Astrocyte (in vitro differentiated cells and primary cell): Measurements from ENCODE around the gene ATP1A2. TPM values are rescaled to one million over a fixed set of nuclear protein-coding genes. Genes with fewer than 3 reads are reported as not detected.

Source experiments
- DNase-seq: peaks from one replicate; pipeline ENCODE4 v3.0.0-alpha.2; 2010; ENCODE audit warnings: low read depth
- FAIRE-seq: peaks from 2 replicates; lab custom pipeline; 2011; peaks lifted over from hg19 to GRCh38; lab: Jason Lieb, UNC
- H2AFZ ChIP-seq: 2 replicates; pipeline ENCODE4 v1.6.0; 2012; ENCODE audit warnings: low read depth, low read length, inconsistent platforms
- H3K27ac ChIP-seq: 2 replicates; pipeline ENCODE4 v1.5.1; 2011; ENCODE audit warnings: low read depth, low read length, inconsistent platforms
- H3K27me3 ChIP-seq: 2 replicates; pipeline ENCODE4 v1.6.0; 2011; ENCODE audit warnings: low read length, inconsistent platforms; ENCODE audit not compliant: insufficient read depth
- H3K36me3 ChIP-seq: 2 replicates; pipeline ENCODE4 v1.5.1; 2011; ENCODE audit warnings: low read length, inconsistent platforms; ENCODE audit not compliant: insufficient read depth
- H3K4me1 ChIP-seq: 2 replicates; pipeline ENCODE4 v1.5.1; 2011; ENCODE audit warnings: low read length, inconsistent platforms; ENCODE audit not compliant: insufficient read depth
- H3K4me2 ChIP-seq: 2 replicates; pipeline ENCODE4 v1.6.0; 2012; ENCODE audit warnings: low read length, inconsistent platforms
- H3K4me3 ChIP-seq: 2 replicates; pipeline ENCODE4 v1.5.1; 2011; ENCODE audit warnings: low read depth, mild to moderate bottlenecking, low read length, inconsistent platforms; ENCODE audit not compliant: insufficient read depth
- H3K79me2 ChIP-seq: 2 replicates; pipeline ENCODE4 v1.6.0; 2012; ENCODE audit warnings: mild to moderate bottlenecking, low read length, inconsistent platforms; ENCODE audit not compliant: insufficient read depth
- H3K9ac ChIP-seq: 2 replicates; pipeline ENCODE4 v1.6.0; 2012; ENCODE audit warnings: mild to moderate bottlenecking, low read length, inconsistent platforms
- H3K9me3 ChIP-seq: 2 replicates; pipeline ENCODE4 v1.5.1; 2012; ENCODE audit warnings: low read depth, mild to moderate bottlenecking, low read length, inconsistent platforms; ENCODE audit not compliant: insufficient read depth
- H4K20me1 ChIP-seq: 2 replicates; pipeline ENCODE4 v1.6.0; 2012; ENCODE audit warnings: low read length, inconsistent platforms; ENCODE audit not compliant: insufficient read depth
- H3K27ac Mint-ChIP-seq: one replicate; pipeline ENCODE4 v1.8.0; 2021; ENCODE audit warnings: mild to moderate bottlenecking, mixed read lengths; ENCODE audit not compliant: unreplicated experiment
- H3K27me3 Mint-ChIP-seq: one replicate; pipeline ENCODE4 v1.8.0; 2021; ENCODE audit warnings: low read depth, mixed read lengths; ENCODE audit not compliant: unreplicated experiment
- H3K36me3 Mint-ChIP-seq: one replicate; pipeline ENCODE4 v1.8.0; 2021; ENCODE audit warnings: low read depth, mixed read lengths; ENCODE audit not compliant: unreplicated experiment
- H3K4me1 Mint-ChIP-seq: one replicate; pipeline ENCODE4 v1.8.0; 2021; ENCODE audit warnings: low read depth, mixed read lengths; ENCODE audit not compliant: unreplicated experiment
- H3K4me3 Mint-ChIP-seq: one replicate; pipeline ENCODE4 v1.8.0; 2021; ENCODE audit warnings: mild to moderate bottlenecking, moderate library complexity, mixed read lengths; ENCODE audit not compliant: unreplicated experiment
- H3K9me3 Mint-ChIP-seq: one replicate; pipeline ENCODE4 v1.8.0; 2021; ENCODE audit warnings: mild to moderate bottlenecking, mixed read lengths; ENCODE audit not compliant: unreplicated experiment
- CTCF ChIP-seq: IDR thresholded peaks from 2 replicates; pipeline ENCODE4 v1.5.1; 2011; ENCODE audit warnings: low read depth, mild to moderate bottlenecking, inconsistent platforms, low read length, moderate library complexity; ENCODE audit not compliant: insufficient read depth
- EZH2 ChIP-seq: IDR thresholded peaks from 2 replicates; pipeline ENCODE4 v1.6.1; 2012; ENCODE audit warnings: mild to moderate bottlenecking, low read length, inconsistent platforms; ENCODE audit not compliant: insufficient read depth
- total RNA-seq: library from RNA; stranded (reverse); gene quantifications from 2 replicates; pipeline ENCODE4 v1.2.1, GENCODE V29; 2021

ATP1A2 gene
- total RNA-seq, 1 donor from 2014 or later, result 2.5 TPM

GRCh38 chr1:160167580-160167979, 52.0 kb downstream of the ATP1A2 start:
- Histone ChIP-seq H3K4me1 (peaks cover 7% of the 10 kb centered on the region), H3K27ac (no peak overlapping the region), H4K20me1 (no peaks in the 10 kb centered on the region), H3K9ac (no peak overlapping the region), H3K36me3 (no peaks in the 10 kb centered on the region), H3K79me2 (no peaks in the 10 kb centered on the region), H2AFZ (no peak overlapping the region), H3K4me2 (no peak overlapping the region), H3K27me3 (peaks cover 2% of the 10 kb centered on the region), H3K4me3 (no peak overlapping the region), H3K9me3 (no peaks in the 10 kb centered on the region)
- no peak for TF ChIP-seq EZH2
- TF ChIP-seq CTCF, result no peak
- no peak for DNase-seq
- Mint-ChIP-seq H3K4me1 (peaks cover 33% of the 10 kb centered on the region), H3K36me3 (no peaks in the 10 kb centered on the region), H3K4me3 (no peak overlapping the region), H3K27ac (peak overlapping the region; percentile 29), H3K9me3 (no peaks in the 10 kb centered on the region), H3K27me3 (peaks cover 10% of the 10 kb centered on the region)
- FAIRE-seq, result no peak

GRCh38 chr1:160168016-160168415, 52.5 kb downstream of the ATP1A2 start:
- no peak overlapping the region for H3K4me3 Mint-ChIP-seq
- Histone ChIP-seq H3K4me3 (no peak overlapping the region), H4K20me1 (no peaks in the 10 kb centered on the region), H3K4me2 (no peak overlapping the region), H3K9ac (no peak overlapping the region), H3K27me3 (peaks cover 2% of the 10 kb centered on the region), H3K36me3 (no peaks in the 10 kb centered on the region), H3K27ac (no peak overlapping the region), H2AFZ (no peak overlapping the region), H3K79me2 (no peaks in the 10 kb centered on the region), H3K9me3 (no peaks in the 10 kb centered on the region), H3K4me1 (peaks cover 7% of the 10 kb centered on the region)
- no peak for FAIRE-seq
- TF ChIP-seq EZH2, result no peak
- no peak for TF ChIP-seq CTCF
- no peak for DNase-seq
- H3K36me3 Mint-ChIP-seq, result no peaks in the 10 kb centered on the region
- H3K27me3 Mint-ChIP-seq, result peaks cover 14% of the 10 kb centered on the region
- H3K27ac Mint-ChIP-seq, result peak overlapping the region; percentile 29
- H3K4me1 Mint-ChIP-seq, result peaks cover 33% of the 10 kb centered on the region
- H3K9me3 Mint-ChIP-seq, result no peaks in the 10 kb centered on the region

GRCh38 chr1:160168609-160169369, 53.2 kb downstream of the ATP1A2 start:
- peaks cover 6% of the 10 kb centered on the region for H3K27me3 ChIP-seq
- no peaks in the 10 kb centered on the region for H3K9me3 ChIP-seq
- H4K20me1 ChIP-seq, result no peaks in the 10 kb centered on the region
- Mint-ChIP-seq H3K9me3 (no peaks in the 10 kb centered on the region), H3K27ac (no peak overlapping the region), H3K4me1 (peaks cover 33% of the 10 kb centered on the region), H3K36me3 (no peaks in the 10 kb centered on the region), H3K27me3 (peaks cover 20% of the 10 kb centered on the region), H3K4me3 (no peak overlapping the region)
- H3K4me2 ChIP-seq, result peak overlapping the region; percentile 39
- FAIRE-seq (no peak), DNase-seq (peak; percentile 18)
- peaks cover 7% of the 10 kb centered on the region for H3K4me1 ChIP-seq
- TF ChIP-seq CTCF (no peak), EZH2 (no peak)
- no peak overlapping the region for H3K27ac ChIP-seq
- no peak overlapping the region for H3K9ac ChIP-seq
- H3K36me3 ChIP-seq, result no peaks in the 10 kb centered on the region
- H3K4me3 ChIP-seq, result no peak overlapping the region
- no peaks in the 10 kb centered on the region for H3K79me2 ChIP-seq
- H2AFZ ChIP-seq, result no peak overlapping the region
